ENCODE data around the gene PPP4R1. TPM values are rescaled to one million over a fixed set of nuclear protein-coding genes. Genes with fewer than 3 reads are reported as not detected.

The PPP4R1 gene
- total RNA-seq, 1 experiment from 2014 or later: 106 TPM

DNA sequence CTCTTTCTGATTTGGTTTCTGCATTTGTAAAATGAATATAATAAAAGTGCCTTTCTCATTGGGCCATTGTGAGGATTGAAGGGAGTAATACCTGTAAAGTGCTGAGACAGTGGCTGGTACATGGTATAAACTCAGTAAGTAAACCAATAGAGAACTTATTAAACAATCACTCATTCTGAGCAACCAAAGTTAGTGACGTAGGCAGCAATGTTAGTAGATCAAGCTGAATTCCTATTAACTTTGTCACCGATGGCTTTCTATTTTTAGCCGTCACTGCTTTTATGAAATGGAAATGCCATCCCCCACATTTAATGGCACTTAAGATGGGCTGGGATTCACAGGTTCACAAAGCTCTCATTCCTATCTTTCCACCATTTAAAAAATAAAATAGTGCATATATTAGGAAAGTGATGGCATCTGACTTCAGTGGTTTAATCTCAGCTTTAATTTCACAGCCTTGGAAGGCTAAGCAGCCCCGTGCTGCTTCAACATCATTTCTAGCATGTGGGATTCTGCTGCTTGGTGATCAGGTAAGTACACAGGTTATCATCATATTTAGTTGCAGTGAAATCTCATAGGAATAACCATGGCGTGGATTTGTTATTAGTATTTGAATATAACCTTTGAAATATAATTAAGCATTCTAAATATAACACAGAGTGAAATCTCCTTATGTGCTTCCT is 17.6 kb upstream of the PPP4R1 start:
- no peak overlapping the region for H3K4me2 ChIP-seq (ENCODE audit: insufficient read depth, insufficient read length, low read length)
- H2BK5ac ChIP-seq (ENCODE audit: insufficient read length, low read length): no peak overlapping the region
- H3K18ac ChIP-seq (ENCODE audit: insufficient read length, low read depth, low read length): no peak overlapping the region
- no peak overlapping the region for H4K5ac ChIP-seq (ENCODE audit: insufficient read length, low read depth, low read length)
- Mint-ChIP-seq H3K27ac (no peak overlapping the region), H3K4me3 (no peak overlapping the region), H3K36me3 (ENCODE audit: insufficient read depth in 1 of 3, low read depth in 3 of 3) (no peaks in the 10 kb centered on the region; a peak in 1 of 7 replicates), H3K9me3 (peaks cover 0 to 6% of the 10 kb centered on the region in 2 experiments; a peak in 2 of 5 replicates), H3K4me1 (peaks cover 18 to 20% of the 10 kb centered on the region in 2 experiments), H3K27me3 (ENCODE audit: low read depth) (no peaks in the 10 kb centered on the region)
- no peaks in the 10 kb centered on the region for H3K9me3 ChIP-seq (ENCODE audit: control insufficient read depth, low read depth, low read length)
- H2AFZ ChIP-seq (ENCODE audit: low read length): no peak overlapping the region
- H4K8ac ChIP-seq (replicated peaks; ENCODE audit: insufficient read length, low read depth, low read length): no peak overlapping the region
- no peak overlapping the region for H3K27ac ChIP-seq (ENCODE audit: insufficient read length, low read depth, low read length)
- H3K79me1 ChIP-seq (ENCODE audit: insufficient read depth, low read depth, low read length, poor library complexity, severe bottlenecking): no peaks in the 10 kb centered on the region
- no peak overlapping the region for H3K56ac ChIP-seq (ENCODE audit: insufficient read length, low read depth, low read length)
- no peak overlapping the region for H3K4ac ChIP-seq (ENCODE audit: low read depth, low read length)
- no peak overlapping the region for H2AK5ac ChIP-seq (ENCODE audit: insufficient read length, low read length)
- H3K4me1 ChIP-seq (ENCODE audit: insufficient read depth, low read length): peaks cover 3% of the 10 kb centered on the region; the same call in 1 of the 2 replicates
- H2BK15ac ChIP-seq (ENCODE audit: low read depth, low read length): no peak overlapping the region
- TF ChIP-seq, protein P1, sequence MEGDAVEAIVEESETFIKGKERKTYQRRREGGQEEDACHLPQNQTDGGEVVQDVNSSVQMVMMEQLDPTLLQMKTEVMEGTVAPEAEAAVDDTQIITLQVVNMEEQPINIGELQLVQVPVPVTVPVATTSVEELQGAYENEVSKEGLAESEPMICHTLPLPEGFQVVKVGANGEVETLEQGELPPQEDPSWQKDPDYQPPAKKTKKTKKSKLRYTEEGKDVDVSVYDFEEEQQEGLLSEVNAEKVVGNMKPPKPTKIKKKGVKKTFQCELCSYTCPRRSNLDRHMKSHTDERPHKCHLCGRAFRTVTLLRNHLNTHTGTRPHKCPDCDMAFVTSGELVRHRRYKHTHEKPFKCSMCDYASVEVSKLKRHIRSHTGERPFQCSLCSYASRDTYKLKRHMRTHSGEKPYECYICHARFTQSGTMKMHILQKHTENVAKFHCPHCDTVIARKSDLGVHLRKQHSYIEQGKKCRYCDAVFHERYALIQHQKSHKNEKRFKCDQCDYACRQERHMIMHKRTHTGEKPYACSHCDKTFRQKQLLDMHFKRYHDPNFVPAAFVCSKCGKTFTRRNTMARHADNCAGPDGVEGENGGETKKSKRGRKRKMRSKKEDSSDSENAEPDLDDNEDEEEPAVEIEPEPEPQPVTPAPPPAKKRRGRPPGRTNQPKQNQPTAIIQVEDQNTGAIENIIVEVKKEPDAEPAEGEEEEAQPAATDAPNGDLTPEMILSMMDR (conservative IDR thresholded peaks at IDR 0.05): no peak
- H3K23ac ChIP-seq (ENCODE audit: insufficient read length, low read depth, low read length): no peak overlapping the region
- DNase-seq: no peak
- H2BK20ac ChIP-seq (ENCODE audit: low read depth, low read length, poor library complexity, severe bottlenecking): no peak overlapping the region
- H2BK120ac ChIP-seq (ENCODE audit: low read depth, low read length, poor library complexity, severe bottlenecking): no peak overlapping the region
- no peaks in the 10 kb centered on the region for H4K20me1 ChIP-seq (ENCODE audit: control insufficient read depth, insufficient read depth, insufficient read length)
- H3K79me2 ChIP-seq (ENCODE audit: insufficient read depth, low read length): no peaks in the 10 kb centered on the region
- H3K14ac ChIP-seq (ENCODE audit: insufficient read depth, low read length): no peak overlapping the region
- no peaks in the 10 kb centered on the region for H3K27me3 ChIP-seq (ENCODE audit: insufficient read depth, low read length)
- no peak overlapping the region for H3K9ac ChIP-seq (ENCODE audit: extremely low read depth, insufficient read length, low read length)
- H4K91ac ChIP-seq (ENCODE audit: insufficient read length, low read depth, low read length): no peak overlapping the region
- no peaks in the 10 kb centered on the region for H3K23me2 ChIP-seq (ENCODE audit: insufficient read length, low read depth, low read length, poor library complexity, severe bottlenecking)
- H2BK12ac ChIP-seq (ENCODE audit: insufficient read length, low read depth, low read length): no peak overlapping the region
- H3T11ph ChIP-seq (ENCODE audit: low read length): no peak overlapping the region
- WGBS (ENCODE audit: extremely low coverage, insufficient read length, low lambda C conversion rate): no CpG with 5 or more reads among the region's 5 CpGs

All from H9 (cell line).